G401.6 (cell line): ENCODE results near the gene RPL36.

Experiments used
- FAIRE-seq: peaks from 2 replicates; lab custom pipeline; 2012; peaks lifted over from hg19 to GRCh38; lab: Jason Lieb, UNC

RPL36 gene

GRCh38 chr19:5690125-5690954 lies at the start of gene RPL36:
Gene RPL36 (plus strand): TSS chr19:5690295. CDS start chr19:5690508, 213 bp downstream.
- FAIRE-seq: peak; percentile 65

GRCh38 chr19:5641171-5641570 lies 48.9 kb upstream of the RPL36 start:
- no peak for FAIRE-seq

GRCh38 chr19:5642204-5642603 lies 47.9 kb upstream of the RPL36 start:
- no peak for FAIRE-seq

- no peak for FAIRE-seq
Measured at GRCh38 chr19:5643060-5643459, 47.0 kb upstream of the RPL36 start.

GRCh38 chr19:5644037-5644436 lies 46.1 kb upstream of the RPL36 start:
- FAIRE-seq: no peak

GRCh38 chr19:5645409-5645808 lies 44.7 kb upstream of the RPL36 start:
- no peak for FAIRE-seq

GRCh38 chr19:5646703-5647102 lies 43.4 kb upstream of the RPL36 start:
- FAIRE-seq: no peak

- FAIRE-seq: no peak
Measured at GRCh38 chr19:5648464-5648863, 41.6 kb upstream of the RPL36 start.

- FAIRE-seq: no peak
Measured at GRCh38 chr19:5651361-5651760, 38.7 kb upstream of the RPL36 start.

- no peak for FAIRE-seq
Measured at GRCh38 chr19:5652261-5652660, 37.8 kb upstream of the RPL36 start.

GRCh38 chr19:5654931-5655330 lies 35.2 kb upstream of the RPL36 start:
- no peak for FAIRE-seq

- no peak for FAIRE-seq
Measured at GRCh38 chr19:5655412-5655811, 34.7 kb upstream of the RPL36 start.

GRCh38 chr19:5661483-5661882 lies 28.6 kb upstream of the RPL36 start:
- FAIRE-seq: no peak

- no peak for FAIRE-seq
Measured at GRCh38 chr19:5663904-5664303, 26.2 kb upstream of the RPL36 start.

GRCh38 chr19:5664515-5664914 lies 25.6 kb upstream of the RPL36 start:
- no peak for FAIRE-seq

GRCh38 chr19:5665781-5666513 lies 24.1 kb upstream of the RPL36 start:
- FAIRE-seq: peak; percentile 82

- no peak for FAIRE-seq
Measured at GRCh38 chr19:5666921-5667610, 23.0 kb upstream of the RPL36 start.

GRCh38 chr19:5667751-5668271 lies 22.3 kb upstream of the RPL36 start:
- no peak for FAIRE-seq

GRCh38 chr19:5669212-5669611 lies 20.9 kb upstream of the RPL36 start:
- FAIRE-seq: no peak

- no peak for FAIRE-seq
Measured at GRCh38 chr19:5671600-5671999, 18.5 kb upstream of the RPL36 start.

- FAIRE-seq: no peak
Measured at GRCh38 chr19:5672708-5673459, 17.2 kb upstream of the RPL36 start.

GRCh38 chr19:5673752-5674151 lies 16.3 kb upstream of the RPL36 start:
- no peak for FAIRE-seq
